HUES6 (cell line): ENCODE measurements around the gene P2RX7.

Experiments used
- H3K27ac ChIP-seq: 2 replicates; pipeline ENCODE4 v1.7.0; 2013; ENCODE audit warnings: low read depth, mild to moderate bottlenecking, low read length, inconsistent platforms
- H3K27me3 ChIP-seq: 2 replicates; pipeline ENCODE4 v1.6.1; 2013; ENCODE audit warnings: low read length; ENCODE audit not compliant: control insufficient read depth, insufficient read depth
- H3K36me3 ChIP-seq: 2 replicates; pipeline ENCODE4 v1.6.1; 2013; ENCODE audit warnings: low read length; ENCODE audit not compliant: control insufficient read depth, insufficient read depth
- H3K4me1 ChIP-seq: 2 replicates; pipeline ENCODE4 v1.6.1; 2013; ENCODE audit warnings: low read length; ENCODE audit not compliant: control insufficient read depth, insufficient read depth
- H3K4me3 ChIP-seq: 2 replicates; pipeline ENCODE4 v1.5.1; 2013; ENCODE audit warnings: low read depth, low read length
- H3K9ac ChIP-seq: one replicate; pipeline ENCODE4 v1.6.1; 2013; ENCODE audit warnings: mild to moderate bottlenecking, low read length
- H3K9me3 ChIP-seq: 2 replicates; pipeline ENCODE4 v1.6.1; 2013; ENCODE audit warnings: low read depth, low read length; ENCODE audit not compliant: control insufficient read depth, insufficient read depth

P2RX7 gene

DNA sequence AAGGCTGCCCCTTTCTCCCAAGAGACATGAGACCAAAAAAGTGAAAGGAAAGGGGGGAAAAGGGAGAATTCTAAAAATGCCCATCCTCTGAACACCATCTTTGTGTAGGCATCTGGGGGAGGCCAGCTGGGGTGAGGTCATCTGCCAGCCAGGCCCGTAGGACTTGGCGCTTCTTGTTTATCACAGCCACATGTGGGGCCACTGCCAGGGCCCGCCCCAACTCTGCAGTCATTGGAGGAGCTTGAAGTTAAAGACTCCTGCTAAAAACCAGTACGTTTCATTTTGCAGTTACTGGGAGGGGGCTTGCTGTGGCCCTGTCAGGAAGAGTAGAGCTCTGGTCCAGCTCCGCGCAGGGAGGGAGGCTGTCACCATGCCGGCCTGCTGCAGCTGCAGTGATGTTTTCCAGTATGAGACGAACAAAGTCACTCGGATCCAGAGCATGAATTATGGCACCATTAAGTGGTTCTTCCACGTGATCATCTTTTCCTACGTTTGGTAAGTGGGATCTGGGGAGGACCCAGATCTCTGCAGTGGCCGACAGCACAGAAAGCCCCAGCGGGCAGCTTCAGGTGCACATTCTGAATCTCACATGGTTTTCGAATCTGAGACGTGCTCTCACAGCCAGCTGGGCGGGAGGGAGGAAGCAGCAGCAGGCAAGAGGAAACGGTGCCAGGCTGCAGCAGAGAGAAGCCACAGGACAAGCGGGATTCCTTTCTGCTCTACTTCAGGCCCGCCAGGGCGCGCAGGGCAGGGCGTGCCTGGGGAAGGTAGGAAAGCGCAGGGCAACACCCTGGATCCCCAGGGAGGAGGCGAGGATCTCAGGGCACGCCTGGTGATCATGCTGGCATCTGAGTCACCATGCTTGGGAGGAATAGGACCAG lies at the start of gene P2RX7:
P2RX7 (plus strand) TSS at position 276 of the 881 bp plus-strand sequence; CDS start at position 371, 95 bp downstream.
- H3K4me1 ChIP-seq, result peaks cover 7% of the 10 kb centered on the region
- no peaks in the 10 kb centered on the region for H3K27me3 ChIP-seq
- H3K9ac ChIP-seq, result no peak within 1 kb of the TSS
- H3K4me3 ChIP-seq, result peak within 1 kb of the TSS; percentile 55
- H3K9me3 ChIP-seq, result no peaks in the 10 kb centered on the region; the same call in 1 of the 2 replicates
- no peak within 1 kb of the TSS for H3K27ac ChIP-seq
- no peaks in the 10 kb centered on the region for H3K36me3 ChIP-seq

DNA sequence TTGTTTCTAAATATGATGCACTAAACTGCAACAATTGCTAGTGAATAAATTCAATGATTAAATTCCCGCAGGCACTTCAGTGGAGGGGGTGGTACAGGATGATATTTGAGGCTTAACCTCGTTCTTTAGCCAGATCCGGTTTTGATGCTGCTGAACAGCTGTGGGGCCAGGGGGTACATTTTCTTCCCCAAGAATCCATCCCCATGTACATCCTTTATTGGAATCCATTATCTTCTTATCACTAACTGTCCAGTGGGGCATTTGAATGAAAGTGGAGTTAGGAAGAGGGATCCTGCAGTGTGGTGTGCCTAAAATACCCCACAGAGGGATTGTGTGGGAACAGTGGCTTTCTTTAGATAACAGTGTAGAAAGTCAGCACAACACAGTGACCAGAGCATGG lies 48.4 kb upstream of the P2RX7 start:
- Histone ChIP-seq H3K27ac (no peak overlapping the region), H3K9me3 (peaks cover 4% of the 10 kb centered on the region; the same call in 1 of the 2 replicates), H3K4me3 (no peak overlapping the region), H3K4me1 (no peaks in the 10 kb centered on the region), H3K36me3 (no peaks in the 10 kb centered on the region), H3K27me3 (no peaks in the 10 kb centered on the region), H3K9ac (no peak overlapping the region)

DNA sequence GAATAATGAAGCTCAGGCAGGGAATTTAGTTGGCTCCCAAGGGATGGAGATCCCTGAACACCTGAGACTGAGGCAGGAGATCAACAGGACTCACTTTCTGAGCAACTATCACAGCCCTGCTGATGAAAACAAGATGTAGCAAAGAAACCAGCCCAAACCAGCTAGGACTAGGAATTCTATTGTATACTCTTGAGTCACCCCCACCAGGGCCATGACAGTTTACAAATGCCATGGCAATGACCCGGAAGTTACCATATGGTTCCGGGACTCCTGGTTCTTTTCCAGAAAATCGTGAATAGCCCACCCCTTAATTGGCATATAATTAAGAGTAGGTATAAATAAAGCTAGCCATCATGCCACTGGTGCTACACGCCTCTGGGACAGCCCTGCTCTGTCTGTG lies 47.6 kb upstream of the P2RX7 start:
- H3K27me3 ChIP-seq, result no peaks in the 10 kb centered on the region
- H3K4me1 ChIP-seq, result no peaks in the 10 kb centered on the region
- no peak overlapping the region for H3K9ac ChIP-seq
- H3K36me3 ChIP-seq, result no peaks in the 10 kb centered on the region
- no peak overlapping the region for H3K27ac ChIP-seq
- peaks cover 4% of the 10 kb centered on the region; the same call in 1 of the 2 replicates for H3K9me3 ChIP-seq
- no peak overlapping the region for H3K4me3 ChIP-seq

DNA sequence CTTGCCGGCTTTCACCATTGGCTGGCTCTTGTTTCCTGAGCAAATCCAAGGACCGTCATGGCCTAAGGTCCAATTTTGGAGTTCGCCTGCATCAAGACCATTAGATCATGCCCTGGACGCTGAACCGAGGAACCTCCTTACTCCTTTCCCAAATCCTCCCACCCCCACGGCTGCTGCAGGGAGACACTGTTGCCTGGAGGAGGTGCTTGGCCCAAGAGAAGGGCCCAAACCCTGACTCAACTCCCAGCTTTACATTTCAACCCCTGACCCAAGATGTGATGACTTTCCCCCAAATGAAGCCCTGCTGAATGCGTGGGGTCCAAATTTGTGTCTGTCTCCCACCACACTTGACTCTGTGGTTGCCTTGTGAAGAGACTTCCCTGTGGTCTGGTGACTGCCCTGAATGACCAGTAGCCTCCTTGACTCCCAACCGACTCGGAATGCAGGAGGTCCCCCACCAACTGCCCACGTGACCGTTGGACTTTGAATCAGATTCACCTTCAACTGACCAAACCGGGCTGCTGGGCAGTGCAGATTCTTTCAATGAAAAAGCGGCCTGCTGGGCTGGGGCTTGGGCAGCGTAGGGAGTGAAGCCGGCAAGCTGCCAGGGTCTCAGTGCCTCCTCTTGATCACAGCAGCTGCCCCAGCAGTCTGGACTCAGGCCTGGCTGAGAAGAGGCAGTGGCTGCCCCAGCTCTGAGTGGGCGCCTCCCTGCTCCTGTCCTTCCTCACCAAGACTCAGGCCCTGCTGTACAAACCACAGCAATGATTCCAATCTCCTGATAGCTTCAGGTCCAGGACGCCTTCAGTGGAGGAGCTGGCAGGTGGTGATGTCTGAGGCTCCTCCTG lies 46.9 kb upstream of the P2RX7 start:
- no peak overlapping the region for H3K27ac ChIP-seq
- peaks cover 4% of the 10 kb centered on the region; the same call in 1 of the 2 replicates for H3K9me3 ChIP-seq
- no peaks in the 10 kb centered on the region for H3K27me3 ChIP-seq
- H3K9ac ChIP-seq, result no peak overlapping the region
- H3K36me3 ChIP-seq, result no peaks in the 10 kb centered on the region
- H3K4me3 ChIP-seq, result no peak overlapping the region
- H3K4me1 ChIP-seq, result no peaks in the 10 kb centered on the region

DNA sequence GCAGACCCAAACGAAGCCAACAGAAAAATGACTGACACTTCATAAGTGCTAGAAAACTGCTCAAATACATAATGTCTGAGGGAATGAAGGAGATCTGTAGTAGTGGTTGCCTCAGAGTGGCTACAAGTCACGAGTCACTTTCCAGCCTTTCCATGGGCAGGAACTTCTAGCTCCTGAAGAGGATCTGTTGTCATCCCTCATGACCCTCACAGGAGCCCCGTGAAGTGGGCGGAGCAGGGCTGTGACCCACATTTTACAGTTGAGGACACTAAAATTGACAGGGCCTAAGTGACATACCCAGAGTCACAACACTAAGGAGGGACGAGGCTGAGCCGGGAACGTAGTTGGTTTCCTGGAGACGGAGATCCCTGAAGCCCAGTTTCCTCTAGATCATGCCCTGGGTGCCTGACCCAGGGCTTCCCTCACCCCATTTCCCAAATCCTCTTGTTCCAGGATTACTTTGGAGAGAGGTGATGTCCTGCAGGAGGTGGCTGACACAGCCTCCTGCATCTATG lies 45.8 kb upstream of the P2RX7 start:
- Histone ChIP-seq H3K27me3 (no peaks in the 10 kb centered on the region), H3K9ac (no peak overlapping the region), H3K9me3 (peaks cover 4% of the 10 kb centered on the region; the same call in 1 of the 2 replicates), H3K4me3 (no peak overlapping the region), H3K4me1 (0 out of 2 replicates have a peak, but pooled peaks cover 4% of the 10 kb centered on the region), H3K27ac (no peak overlapping the region), H3K36me3 (no peaks in the 10 kb centered on the region)

DNA sequence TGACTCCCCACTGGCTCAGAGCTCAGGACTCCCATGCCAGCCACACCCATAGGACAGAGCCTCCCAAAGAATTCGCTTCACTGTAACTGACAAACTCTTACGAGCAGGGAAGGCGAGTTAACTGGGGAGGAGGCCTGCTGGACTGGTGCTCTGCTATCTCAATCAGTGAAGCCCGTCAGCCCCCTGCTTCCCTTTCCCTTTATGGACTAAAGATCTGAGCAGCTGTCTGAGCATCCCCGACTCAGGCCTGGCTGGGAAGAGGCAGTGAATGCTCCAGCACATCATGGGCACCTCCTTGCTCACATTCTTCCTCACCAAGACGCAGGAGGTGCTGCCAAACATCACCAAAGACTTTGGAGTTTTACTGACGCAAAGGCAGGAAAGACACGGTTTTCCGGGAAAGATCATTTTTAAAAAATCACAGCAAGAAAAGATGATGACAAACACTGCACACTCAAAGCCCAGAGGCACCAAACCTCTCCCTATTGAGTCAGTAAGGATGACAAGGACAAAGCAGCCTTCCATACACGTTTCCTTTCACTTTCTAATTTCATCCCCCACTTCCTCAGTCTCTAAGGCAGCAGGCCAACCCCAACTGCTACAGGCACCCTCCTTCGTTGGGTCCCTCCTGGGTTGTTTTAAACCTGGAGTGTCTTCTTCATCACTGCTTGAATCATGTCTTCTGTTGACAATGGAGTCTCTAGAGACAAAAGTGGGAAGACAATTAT lies 45.0 kb upstream of the P2RX7 start:
- no peaks in the 10 kb centered on the region for H3K27me3 ChIP-seq
- no peaks in the 10 kb centered on the region for H3K36me3 ChIP-seq
- H3K4me1 ChIP-seq, result 0 out of 2 replicates have a peak, but pooled peaks cover 4% of the 10 kb centered on the region
- H3K9me3 ChIP-seq, result peaks cover 4% of the 10 kb centered on the region; the same call in 1 of the 2 replicates
- no peak overlapping the region for H3K27ac ChIP-seq
- no peak overlapping the region for H3K4me3 ChIP-seq
- no peak overlapping the region for H3K9ac ChIP-seq

DNA sequence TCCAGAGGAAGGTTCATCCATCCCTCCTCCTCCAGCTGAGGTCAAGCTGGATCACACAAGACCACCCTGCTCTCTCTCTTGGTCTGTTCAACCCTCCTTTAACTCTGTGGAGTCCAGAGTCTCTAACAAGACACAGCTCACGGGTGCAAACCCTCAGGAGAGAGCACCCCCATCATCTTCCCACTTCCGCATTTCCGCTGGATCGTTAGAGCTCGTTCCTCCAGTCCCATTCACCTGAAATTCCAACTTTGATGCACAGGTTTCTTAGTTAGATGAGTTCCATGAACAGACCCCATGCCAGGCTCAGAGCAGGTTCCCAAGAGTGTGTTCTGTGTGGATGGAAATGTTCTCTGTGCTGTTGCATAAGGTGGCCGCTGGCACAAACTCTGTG lies 44.5 kb upstream of the P2RX7 start:
- H3K4me1 ChIP-seq, result 0 out of 2 replicates have a peak, but pooled peaks cover 4% of the 10 kb centered on the region
- H3K4me3 ChIP-seq, result no peak overlapping the region
- H3K9me3 ChIP-seq, result peaks cover 4% of the 10 kb centered on the region; the same call in 1 of the 2 replicates
- no peaks in the 10 kb centered on the region for H3K27me3 ChIP-seq
- H3K9ac ChIP-seq, result no peak overlapping the region
- no peaks in the 10 kb centered on the region for H3K36me3 ChIP-seq
- H3K27ac ChIP-seq, result no peak overlapping the region

DNA sequence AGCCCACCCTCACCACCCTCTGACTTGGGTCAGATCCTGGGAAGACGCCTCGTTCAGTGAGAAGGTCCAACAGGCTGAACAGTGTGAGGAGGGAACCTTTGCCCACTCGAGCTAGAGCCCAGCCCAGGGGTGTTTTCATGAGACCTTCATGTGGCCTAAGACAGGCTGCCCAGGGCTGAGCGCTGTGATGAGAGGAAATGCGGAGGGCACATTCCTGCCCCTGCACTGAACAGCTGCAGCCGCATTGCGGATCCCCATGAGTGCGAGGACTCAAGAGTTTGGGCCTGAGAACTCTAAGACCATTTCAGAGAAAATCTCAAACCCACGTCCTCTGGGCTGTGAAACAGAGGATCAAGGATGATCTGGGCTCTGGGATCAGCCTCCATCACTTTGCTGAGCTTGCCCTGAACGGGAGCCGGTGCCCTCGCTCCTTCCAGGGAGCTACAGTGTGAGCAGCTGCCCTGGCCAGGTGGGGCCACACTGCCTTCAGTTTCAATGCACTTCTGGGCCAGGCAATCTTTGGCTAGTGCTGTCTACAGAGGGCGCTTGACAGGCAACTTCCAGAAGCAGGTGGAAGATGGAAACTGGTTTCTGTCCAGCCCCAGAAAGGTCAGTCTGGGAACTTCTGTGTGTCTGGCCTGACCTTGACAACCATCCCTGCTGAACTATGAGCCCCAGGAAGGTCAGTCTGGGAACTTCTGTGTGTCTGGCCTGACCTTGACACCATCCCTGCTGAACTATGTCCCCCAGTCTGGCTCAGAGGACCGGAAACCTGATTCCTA lies 43.5 kb upstream of the P2RX7 start:
- H3K4me3 ChIP-seq, result no peak overlapping the region
- peaks cover 4% of the 10 kb centered on the region; the same call in 1 of the 2 replicates for H3K9me3 ChIP-seq
- no peaks in the 10 kb centered on the region for H3K27me3 ChIP-seq
- H3K27ac ChIP-seq, result no peak overlapping the region
- H3K4me1 ChIP-seq, result 0 out of 2 replicates have a peak, but pooled peaks cover 4% of the 10 kb centered on the region
- H3K36me3 ChIP-seq, result no peaks in the 10 kb centered on the region
- H3K9ac ChIP-seq, result no peak overlapping the region

DNA sequence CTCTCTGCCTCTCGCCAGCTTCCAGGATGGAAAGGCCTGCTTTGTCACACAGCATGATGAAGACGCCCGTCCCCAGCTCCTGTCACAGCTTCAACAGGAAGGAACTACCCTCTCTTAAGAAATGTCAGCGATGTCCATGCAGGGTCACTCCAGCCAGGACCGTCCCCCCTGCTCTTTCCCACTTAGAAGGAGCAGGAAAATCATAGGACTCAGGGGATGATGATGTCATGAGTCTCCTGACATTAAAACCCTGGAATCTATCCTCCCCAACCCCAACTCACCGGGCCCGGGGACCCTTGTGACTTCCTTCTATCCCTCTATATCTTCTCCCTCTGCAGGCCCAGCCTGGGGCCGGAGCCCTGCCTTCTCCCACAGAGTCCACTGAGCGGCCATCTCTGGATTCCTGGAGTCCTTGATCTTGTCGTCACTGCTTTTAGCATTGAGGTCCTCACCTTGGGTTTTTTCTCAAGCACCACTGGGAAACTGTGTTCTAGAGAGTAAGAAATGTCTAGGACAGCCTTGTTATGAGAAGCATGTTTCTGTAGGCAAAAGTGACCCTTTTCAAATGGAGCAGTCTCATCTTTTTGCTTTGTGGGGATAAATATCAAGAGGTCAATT lies 42.8 kb upstream of the P2RX7 start:
- peaks cover 4% of the 10 kb centered on the region; the same call in 1 of the 2 replicates for H3K9me3 ChIP-seq
- no peaks in the 10 kb centered on the region for H3K36me3 ChIP-seq
- H3K4me1 ChIP-seq, result 0 out of 2 replicates have a peak, but pooled peaks cover 4% of the 10 kb centered on the region
- H3K9ac ChIP-seq, result no peak overlapping the region
- H3K4me3 ChIP-seq, result no peak overlapping the region
- peaks cover 2% of the 10 kb centered on the region for H3K27me3 ChIP-seq
- no peak overlapping the region for H3K27ac ChIP-seq
